PFSK-1 (cell line): ENCODE data around the gene NAV2.

Experiments
- FOXP2 ChIP-seq: optimal IDR thresholded peaks from 2 replicates; pipeline ENCODE3; 2011; ENCODE audit warnings: borderline replicate concordance, control low read depth, inconsistent platforms; ENCODE audit not compliant: insufficient read depth; ENCODE audit errors: extremely low read length, extremely low read depth
- POLR2AphosphoS5 ChIP-seq: IDR thresholded peaks from 2 replicates; pipeline ENCODE4 v1.6.1; 2012; ENCODE audit warnings: low read depth, mild to moderate bottlenecking, control low read depth, low read length, moderate library complexity
- REST ChIP-seq, 2 experiments: IDR thresholded peaks; 2 replicates each; pipeline versions ENCODE4 v1.6.1 to v1.8.0; 2011 to 2012; ENCODE audit warnings: low read depth in 2 of 2, low read length in 2 of 2, control low read depth in 1 of 2, inconsistent platforms in 1 of 2, mild to moderate bottlenecking in 1 of 2, moderate library complexity in 1 of 2; ENCODE audit not compliant: insufficient read depth in 1 of 2
- SIN3A ChIP-seq: IDR thresholded peaks from 2 replicates; pipeline ENCODE4 v1.6.1; 2012; ENCODE audit warnings: mild to moderate bottlenecking, low read length, moderate library complexity, borderline replicate concordance; ENCODE audit not compliant: insufficient read depth
- TAF1 ChIP-seq: IDR thresholded peaks from 2 replicates; pipeline ENCODE4 v1.6.1; 2012; ENCODE audit warnings: low read length, control low read depth, borderline replicate concordance; ENCODE audit not compliant: insufficient read depth

Gene NAV2

GRCh38 chr11:20116825-20117224 lies 404.2 kb downstream of the NAV2 start:
- TF ChIP-seq FOXP2 = no peak
- TF ChIP-seq SIN3A = no peak
- no peak for TF ChIP-seq REST (IDR thresholded peaks at IDR 0.05; ENCODE audit: insufficient read depth in 1 of 2, low read depth in 2 of 2, low read length in 2 of 2)
- no peak for TF ChIP-seq TAF1
- no peak for TF ChIP-seq POLR2AphosphoS5

- TF ChIP-seq POLR2AphosphoS5 (no peak), FOXP2 (no peak), REST (IDR thresholded peaks at IDR 0.05; ENCODE audit: insufficient read depth in 1 of 2, low read depth in 2 of 2, low read length in 2 of 2) (no peak), SIN3A (no peak), TAF1 (no peak)
Observed at GRCh38 chr11:20117291-20117690, 404.7 kb downstream of the NAV2 start.

- no peak for TF ChIP-seq SIN3A
- no peak for TF ChIP-seq FOXP2
- no peak for TF ChIP-seq REST (IDR thresholded peaks at IDR 0.05; ENCODE audit: insufficient read depth in 1 of 2, low read depth in 2 of 2, low read length in 2 of 2)
- no peak for TF ChIP-seq POLR2AphosphoS5
Observed at GRCh38 chr11:20118209-20118608, 405.6 kb downstream of the NAV2 start.

GRCh38 chr11:20119315-20119714 lies 406.7 kb downstream of the NAV2 start:
- no peak for TF ChIP-seq TAF1
- TF ChIP-seq FOXP2 = no peak
- TF ChIP-seq SIN3A = no peak
- TF ChIP-seq POLR2AphosphoS5 = no peak
- no peak for TF ChIP-seq REST (IDR thresholded peaks at IDR 0.05; ENCODE audit: insufficient read depth in 1 of 2, low read depth in 2 of 2, low read length in 2 of 2)

- TF ChIP-seq TAF1 = no peak
Observed at GRCh38 chr11:20120134-20120925, 407.7 kb downstream of the NAV2 start.
